Spleen (tissue), 7 donors: ENCODE results near the gene ACAD11.

Experiments
- POLR2A ChIP-seq, 3 donors: fragments of 450-650 bp; IDR thresholded peaks; one replicate each; pipeline ENCODE4 v1.5.1; 2017; ENCODE audit warnings: antibody characterized with exemption in 3 of 3, mild to moderate bottlenecking in 1 of 3
- POLR2AphosphoS5 ChIP-seq, 3 donors: sonication (generic); formaldehyde crosslinking; IDR thresholded peaks; one replicate each; pipeline ENCODE4 v1.5.1; 2017; ENCODE audit warnings: antibody characterized with exemption in 3 of 3
- TF ChIP-seq, protein P1 (sequence below), 11 experiments: fragments of 200-600 bp in 7 of 11; fragments of 450-650 bp in 4 of 11; sonication (generic) in 4 of 11; IDR thresholded peaks in 8 of 11; conservative IDR thresholded peaks in 3 of 11; 1 replicate in 7 of 11; 2 replicates in 4 of 11; pipeline versions ENCODE4 v1.4.0 to v1.8.0; 2016 to 2021; ENCODE audit warnings: antibody characterized with exemption in 11 of 11, inconsistent platforms in 4 of 11, mild to moderate bottlenecking in 1 of 11
- donor health status: DM: no; HTN: no; CAD: no; lungs with moderate emphysema.
- donor health status: DM: no; HTN: no; CAD: no.
- donor health status: DM: no; HTN: no; CAD: no.

DNA sequence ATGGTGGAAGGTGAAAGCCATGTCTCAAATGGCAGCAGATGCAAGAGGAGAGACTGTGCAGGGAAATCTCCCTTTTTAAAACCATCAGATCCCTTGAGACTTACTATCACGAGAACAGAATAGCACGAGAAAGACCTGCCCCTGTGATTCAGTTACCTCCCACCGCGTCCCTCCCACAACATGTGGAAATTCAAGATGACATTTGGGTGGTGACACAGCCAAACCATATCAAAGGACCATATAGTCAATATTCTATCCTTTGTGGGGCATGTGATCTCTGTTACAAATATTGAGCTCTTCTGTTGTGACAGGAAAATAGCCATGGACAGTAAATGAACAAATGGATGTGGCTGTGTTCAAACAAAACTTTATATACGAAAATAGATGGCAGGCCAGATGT, 139.7 kb downstream of the ACAD11 start:
- TF ChIP-seq, protein P1, sequence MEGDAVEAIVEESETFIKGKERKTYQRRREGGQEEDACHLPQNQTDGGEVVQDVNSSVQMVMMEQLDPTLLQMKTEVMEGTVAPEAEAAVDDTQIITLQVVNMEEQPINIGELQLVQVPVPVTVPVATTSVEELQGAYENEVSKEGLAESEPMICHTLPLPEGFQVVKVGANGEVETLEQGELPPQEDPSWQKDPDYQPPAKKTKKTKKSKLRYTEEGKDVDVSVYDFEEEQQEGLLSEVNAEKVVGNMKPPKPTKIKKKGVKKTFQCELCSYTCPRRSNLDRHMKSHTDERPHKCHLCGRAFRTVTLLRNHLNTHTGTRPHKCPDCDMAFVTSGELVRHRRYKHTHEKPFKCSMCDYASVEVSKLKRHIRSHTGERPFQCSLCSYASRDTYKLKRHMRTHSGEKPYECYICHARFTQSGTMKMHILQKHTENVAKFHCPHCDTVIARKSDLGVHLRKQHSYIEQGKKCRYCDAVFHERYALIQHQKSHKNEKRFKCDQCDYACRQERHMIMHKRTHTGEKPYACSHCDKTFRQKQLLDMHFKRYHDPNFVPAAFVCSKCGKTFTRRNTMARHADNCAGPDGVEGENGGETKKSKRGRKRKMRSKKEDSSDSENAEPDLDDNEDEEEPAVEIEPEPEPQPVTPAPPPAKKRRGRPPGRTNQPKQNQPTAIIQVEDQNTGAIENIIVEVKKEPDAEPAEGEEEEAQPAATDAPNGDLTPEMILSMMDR (IDR thresholded peaks at IDR 0.05 in 8 of 11, conservative IDR thresholded peaks at IDR 0.05 in 3 of 11): no peak
- TF ChIP-seq POLR2A (IDR thresholded peaks at IDR 0.05) (no peak), POLR2AphosphoS5 (IDR thresholded peaks at IDR 0.05) (no peak)
